HepG2 (cell line): Measurements from ENCODE around the gene TIMM44. TPM values are rescaled to one million over a fixed set of nuclear protein-coding genes. Genes with fewer than 3 reads are reported as not detected.

Source experiments
- CHCHD3 ChIP-seq: sonication (generic); formaldehyde crosslinking; IDR thresholded peaks from 2 replicates; pipeline ENCODE4 v1.8.0; 2022; ENCODE audit warnings: mild to moderate bottlenecking, missing genetic modification reagents, moderate library complexity
- DMTF1 ChIP-seq: sonication (generic); formaldehyde crosslinking; IDR thresholded peaks from 2 replicates; pipeline ENCODE4 v1.4.0; 2020; ENCODE audit warnings: mild to moderate bottlenecking, missing genetic modification reagents
- ERF ChIP-seq: IDR thresholded peaks from 2 replicates; pipeline ENCODE4 v1.6.1; 2018; ENCODE audit warnings: missing biosample characterization, missing genetic modification reagents
- HNF1A ChIP-seq, 2 experiments: sonication (generic) in 1 of 2; formaldehyde crosslinking in 1 of 2; IDR thresholded peaks; 2 replicates each; pipeline versions ENCODE4 v1.4.0 to v1.6.1; 2016 to 2020; ENCODE audit warnings: borderline replicate concordance in 1 of 2, low read depth in 1 of 2, mild to moderate bottlenecking in 1 of 2, missing genetic modification reagents in 1 of 2
- KDM1A ChIP-seq: IDR thresholded peaks from 2 replicates; pipeline ENCODE4 v1.6.1; 2016; ENCODE audit warnings: missing compliant biosample characterization
- PHF8 ChIP-seq: sonication (generic); formaldehyde crosslinking; IDR thresholded peaks from 2 replicates; pipeline ENCODE4 v1.5.0; 2020; ENCODE audit warnings: missing genetic modification reagents
- SKIL ChIP-seq: sonication (generic); formaldehyde crosslinking; IDR thresholded peaks from 2 replicates; pipeline ENCODE4 v1.8.0; 2022; ENCODE audit warnings: missing genetic modification reagents, mild to moderate bottlenecking, moderate library complexity, borderline replicate concordance
- SMAD9 ChIP-seq: sonication (generic); formaldehyde crosslinking; IDR thresholded peaks from 2 replicates; pipeline ENCODE4 v1.5.1; 2020; ENCODE audit warnings: mild to moderate bottlenecking, missing genetic modification reagents
- SMC3 ChIP-seq: IDR thresholded peaks from 2 replicates; pipeline ENCODE4 v1.6.1; 2011; ENCODE audit warnings: low read length, improper control_type of control experiment
- STAT5B ChIP-seq: sonication (generic); formaldehyde crosslinking; IDR thresholded peaks from 2 replicates; pipeline ENCODE4 v1.4.0; 2020; ENCODE audit warnings: missing genetic modification reagents
- TBX2 ChIP-seq: sonication (generic); formaldehyde crosslinking; IDR thresholded peaks from 2 replicates; pipeline ENCODE4 v1.5.0; 2020; ENCODE audit warnings: missing genetic modification reagents, mild to moderate bottlenecking, borderline replicate concordance
- TEF ChIP-seq: sonication (generic); formaldehyde crosslinking; IDR thresholded peaks from 2 replicates; pipeline ENCODE4 v1.5.0; 2020; ENCODE audit warnings: missing genetic modification reagents
- YEATS2 ChIP-seq: sonication (generic); formaldehyde crosslinking; IDR thresholded peaks from 2 replicates; pipeline ENCODE4 v1.4.0; 2020; ENCODE audit warnings: missing genetic modification reagents, borderline replicate concordance
- ZNF160 ChIP-seq: sonication (generic); formaldehyde crosslinking; IDR thresholded peaks from 2 replicates; pipeline ENCODE4 v1.8.0; 2022; ENCODE audit warnings: mild to moderate bottlenecking, inconsistent platforms, missing genetic modification reagents
- ZNF281 ChIP-seq: sonication (generic); formaldehyde crosslinking; IDR thresholded peaks from 2 replicates; pipeline ENCODE4 v1.4.0; 2020; ENCODE audit warnings: missing genetic modification reagents, borderline replicate concordance
- polyA plus RNA-seq, 8 experiments: library from polyadenylated mRNA; depleted of rRNA in 3 of 8; stranded (reverse) in 7 of 8; unstranded in 1 of 8; fragments of >200 nt; fragmentation: Illumina TruSeq in 4 of 8; extraction: Trizol in 4 of 8; gene quantifications; 2 replicates each; pipeline versions ENCODE4 v1.2.1 to v1.2.3, GENCODE V29; 2011 to 2016; ENCODE audit warnings: low read depth in 4 of 8, missing spikeins in 1 of 8, mixed read lengths in 1 of 8; ENCODE audit not compliant: insufficient read depth in 1 of 8
- total RNA-seq, 5 experiments: library from RNA; depleted of rRNA; stranded (reverse); fragments of >200 nt; fragmentation: Illumina TruSeq; extraction: Trizol; gene quantifications; 2 replicates each; pipeline ENCODE4 v1.2.3, GENCODE V29; 2016; ENCODE audit warnings: low read depth in 1 of 5

Gene TIMM44
- total and polyA plus RNA-seq, 2 of the 13 experiments (the other 11 are each of a cell fraction or from before 2014, with no cell fraction given) = 42.9 to 72.6 TPM

- peak; percentile 93 for TF ChIP-seq ZNF281
- peak; percentile 67 for TF ChIP-seq TBX2 (CRISPR knock-in tag)
- TF ChIP-seq ZNF160 (CRISPR knock-in tag) = no peak
- peak; percentile 85; the same call in 1 of the 2 replicates for TF ChIP-seq YEATS2
- TF ChIP-seq KDM1A (CRISPR knock-in tag) = no peak
- TF ChIP-seq SMAD9 (CRISPR knock-in tag) = peak; percentile 49
- TF ChIP-seq HNF1A (IDR thresholded peaks at IDR 0.05; ENCODE audit: low read depth) = no peak
- peak; percentile 48; the same call in 1 of the 2 replicates for TF ChIP-seq HNF1A (CRISPR knock-in tag; IDR thresholded peaks at IDR 0.05; ENCODE audit: borderline replicate concordance)
- TF ChIP-seq PHF8 = peak; percentile 69
- TF ChIP-seq STAT5B = no peak
- TF ChIP-seq CHCHD3 = peak; percentile 92
- TF ChIP-seq SKIL = no peak; the same call in 1 of the 2 replicates
- TF ChIP-seq TEF (CRISPR knock-in tag) = no peak
- peak; percentile 98 for TF ChIP-seq ERF (CRISPR knock-in tag)
- no peak; the same call in 1 of the 2 replicates for TF ChIP-seq SMC3
- peak; percentile 68; the same call in 1 of the 2 replicates for TF ChIP-seq DMTF1 (CRISPR knock-in tag)
These were observed 40.0 kb downstream of the TIMM44 start, which contains the start of gene MAP2K7 (continued) for GRCh38 chr19:7903244-7904073.
